GM21825 (cell line): ENCODE measurements around the gene ATXN7L1.

Experiments used
- ATAC-seq: cut with Tn5 transposase; IDR thresholded peaks from one replicate; pipeline ENCODE4 v1.9.1; 2021; ENCODE audit warnings: mild to moderate bottlenecking, moderate library complexity; ENCODE audit not compliant: unreplicated experiment

ATXN7L1 gene

GRCh38 chr7:105876091-105876963 is at the start of gene ATXN7L1:
Gene ATXN7L1, minus strand, starts transcription at chr7:105876599. Its CDS starts 41 bp downstream, at chr7:105876558.
- peak; percentile 90 for ATAC-seq

- no peak for ATAC-seq
Measured at GRCh38 chr7:105926131-105926530, 49.7 kb upstream of the ATXN7L1 start.

GRCh38 chr7:105924945-105925344 is 48.5 kb upstream of the ATXN7L1 start:
- no peak for ATAC-seq

- ATAC-seq: no peak
Measured at GRCh38 chr7:105920766-105921165, 44.4 kb upstream of the ATXN7L1 start.

GRCh38 chr7:105917659-105918058 is 41.3 kb upstream of the ATXN7L1 start:
- ATAC-seq: no peak

- ATAC-seq: no peak
Measured at GRCh38 chr7:105916603-105917002, 40.2 kb upstream of the ATXN7L1 start.

GRCh38 chr7:105913947-105914346 is 37.5 kb upstream of the ATXN7L1 start:
- no peak for ATAC-seq

GRCh38 chr7:105911961-105912575 is 35.7 kb upstream of the ATXN7L1 start:
- ATAC-seq: no peak

GRCh38 chr7:105910172-105910571 is 33.8 kb upstream of the ATXN7L1 start:
- no peak for ATAC-seq

GRCh38 chr7:105909742-105910141 is 33.3 kb upstream of the ATXN7L1 start:
- ATAC-seq: no peak

- ATAC-seq: no peak
Measured at GRCh38 chr7:105907129-105907846, 30.9 kb upstream of the ATXN7L1 start.

GRCh38 chr7:105906695-105907094 is 30.3 kb upstream of the ATXN7L1 start:
- no peak for ATAC-seq

GRCh38 chr7:105905910-105906568 is 29.6 kb upstream of the ATXN7L1 start:
- no peak for ATAC-seq

- ATAC-seq: no peak
Measured at GRCh38 chr7:105905209-105905909, 29.0 kb upstream of the ATXN7L1 start.

- no peak for ATAC-seq
Measured at GRCh38 chr7:105904064-105904463, 27.7 kb upstream of the ATXN7L1 start.

- ATAC-seq: no peak
Measured at GRCh38 chr7:105902325-105902911, 26.0 kb upstream of the ATXN7L1 start.

- no peak for ATAC-seq
Measured at GRCh38 chr7:105897999-105898398, 21.6 kb upstream of the ATXN7L1 start.

GRCh38 chr7:105896407-105896911 is 20.1 kb upstream of the ATXN7L1 start:
- ATAC-seq: no peak

GRCh38 chr7:105894131-105894530 is 17.7 kb upstream of the ATXN7L1 start:
- no peak for ATAC-seq

- ATAC-seq: no peak
Measured at GRCh38 chr7:105892387-105892786, 16.0 kb upstream of the ATXN7L1 start.
